NB4 (cell line): ENCODE measurements around the gene AUTS2.

Experiments used
- POLR2A ChIP-seq: IDR thresholded peaks from 2 replicates; pipeline ENCODE4 v1.6.1; 2011; ENCODE audit warnings: mild to moderate bottlenecking; ENCODE audit not compliant: insufficient read length; ENCODE audit errors: extremely low read depth
- TF ChIP-seq, protein P1 (sequence below): IDR thresholded peaks from one replicate; pipeline ENCODE4 v1.5.1; 2012; ENCODE audit warnings: low read depth, low read length

DNA sequence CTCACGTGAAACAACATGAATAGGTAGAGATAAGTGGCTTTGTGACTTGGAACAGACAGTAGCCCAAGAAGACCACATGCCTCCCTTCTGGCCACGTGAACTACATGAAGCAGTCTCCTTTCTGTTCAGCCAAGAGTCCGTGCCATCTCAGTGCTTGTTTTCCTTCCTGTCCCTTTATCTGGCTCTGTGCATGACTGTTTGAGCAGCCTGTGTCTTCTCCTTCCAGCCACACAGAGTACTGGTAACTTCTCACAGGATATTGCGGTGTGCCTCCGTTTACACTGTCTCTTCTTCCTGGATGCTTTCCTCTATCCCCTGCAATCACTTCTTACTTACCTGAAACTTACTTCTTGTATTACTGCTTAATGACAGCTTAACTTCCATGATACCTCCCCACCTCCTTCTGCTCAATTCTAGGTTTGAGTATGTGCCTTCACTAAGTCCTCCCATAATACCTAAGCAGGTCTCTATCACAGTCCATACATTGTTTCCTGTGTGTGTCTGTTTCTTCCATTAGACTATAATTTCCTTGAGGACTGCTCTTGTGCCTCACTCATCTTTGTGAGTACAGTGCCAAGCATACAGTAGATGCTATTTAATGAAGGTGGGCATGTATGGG, 748.7 kb downstream of the AUTS2 start:
- no peak for TF ChIP-seq POLR2A
- TF ChIP-seq, protein P1, sequence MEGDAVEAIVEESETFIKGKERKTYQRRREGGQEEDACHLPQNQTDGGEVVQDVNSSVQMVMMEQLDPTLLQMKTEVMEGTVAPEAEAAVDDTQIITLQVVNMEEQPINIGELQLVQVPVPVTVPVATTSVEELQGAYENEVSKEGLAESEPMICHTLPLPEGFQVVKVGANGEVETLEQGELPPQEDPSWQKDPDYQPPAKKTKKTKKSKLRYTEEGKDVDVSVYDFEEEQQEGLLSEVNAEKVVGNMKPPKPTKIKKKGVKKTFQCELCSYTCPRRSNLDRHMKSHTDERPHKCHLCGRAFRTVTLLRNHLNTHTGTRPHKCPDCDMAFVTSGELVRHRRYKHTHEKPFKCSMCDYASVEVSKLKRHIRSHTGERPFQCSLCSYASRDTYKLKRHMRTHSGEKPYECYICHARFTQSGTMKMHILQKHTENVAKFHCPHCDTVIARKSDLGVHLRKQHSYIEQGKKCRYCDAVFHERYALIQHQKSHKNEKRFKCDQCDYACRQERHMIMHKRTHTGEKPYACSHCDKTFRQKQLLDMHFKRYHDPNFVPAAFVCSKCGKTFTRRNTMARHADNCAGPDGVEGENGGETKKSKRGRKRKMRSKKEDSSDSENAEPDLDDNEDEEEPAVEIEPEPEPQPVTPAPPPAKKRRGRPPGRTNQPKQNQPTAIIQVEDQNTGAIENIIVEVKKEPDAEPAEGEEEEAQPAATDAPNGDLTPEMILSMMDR = no peak
